ENCODE results near the gene BLTP2. TPM values are rescaled to one million over a fixed set of nuclear protein-coding genes. Genes with fewer than 3 reads are reported as not detected.

BLTP2 gene
- total RNA-seq, 1 experiment from 2014 or later, result 139 TPM

DNA sequence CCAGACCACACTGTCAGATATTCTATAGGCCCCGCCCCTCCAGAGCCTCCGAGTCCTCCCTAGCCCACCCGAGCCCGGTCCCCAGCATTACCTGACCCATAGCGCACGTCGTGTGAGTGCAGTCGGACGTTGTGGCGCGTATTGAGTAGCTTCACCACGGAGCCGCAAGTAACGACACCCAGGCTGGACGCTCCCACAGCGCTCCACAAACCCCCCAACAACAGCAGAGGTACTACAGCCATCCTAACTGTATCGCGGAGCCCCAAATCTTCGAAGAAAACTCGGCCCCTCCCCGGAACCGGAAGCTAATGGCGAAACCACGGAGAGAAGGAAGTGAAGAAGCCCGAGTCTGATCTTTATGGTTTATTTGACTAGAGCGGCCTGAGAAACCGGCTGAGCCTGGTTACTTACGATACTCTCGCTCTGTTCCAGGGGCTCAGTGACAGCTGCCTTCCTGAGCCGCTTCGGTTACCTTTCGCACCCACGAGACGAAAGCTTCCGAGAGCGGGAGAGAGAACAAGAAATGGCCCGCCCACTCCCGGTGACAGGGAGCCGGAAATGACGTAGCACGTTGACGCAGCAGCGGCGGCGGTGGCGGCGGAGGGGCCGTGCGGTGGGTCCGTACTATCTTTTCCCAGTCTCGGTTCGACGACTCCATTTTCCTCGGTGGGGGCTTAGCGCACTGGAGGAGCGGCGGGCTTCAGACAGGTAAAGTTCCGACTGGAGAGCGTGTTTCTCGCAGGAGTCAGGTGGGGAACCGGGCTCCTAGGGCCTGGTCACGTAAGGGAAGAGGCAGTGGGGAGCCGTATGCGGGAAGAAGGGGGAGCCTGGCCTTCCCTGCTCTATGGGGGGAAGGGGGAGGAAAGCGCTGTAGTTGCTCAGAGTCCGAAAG is 16.9 kb upstream of the BLTP2 start, which contains the start of the genes SDF2 and SUPT6H:
SDF2 (minus strand) TSS at position 272 of the 892 bp plus-strand sequence; CDS start at position 242, 30 bp downstream.
SUPT6H (plus strand) TSS at position 571 of the 892 bp plus-strand sequence. CDS start 11,197 bp downstream, outside the sequence.
- POLR2A ChIA-PET, result interaction anchor here (0.7 to 2.5 kb wide), 8 partner anchors 15 to 86 kb away, joined by 3 to 13 read pairs (median 4); partner anchors contain the start of genes ALDOC, BLTP2 and PROCA1
- CTCF ChIA-PET, result interaction anchor here (0.7 to 3.5 kb wide), 9 partner anchors 15 to 251 kb away, joined by 3 to 38 read pairs (median 4); partner anchors contain the start of genes BLTP2 and PIGS
- Mint-ChIP-seq H3K27me3 (ENCODE audit: low read depth) (0 out of 2 replicates have a peak, but pooled peaks cover 3% of the 10 kb centered on the region), H3K4me1 (peaks cover 20% of the 10 kb centered on the region), H3K4me3 (peak within 1 kb of the TSS; percentile 99), H3K36me3 (peaks cover 44% of the 10 kb centered on the region), H3K27ac (peak within 1 kb of the TSS; percentile 100), H3K9me3 (peaks cover 21% of the 10 kb centered on the region)
- peak; percentile 92 for DNase-seq (ENCODE audit: low spot score)
- ATAC-seq, result peak; percentile 80
- no peak for TF ChIP-seq SMAD3 (CRISPR knock-in tag; IDR thresholded peaks at IDR 0.05; ENCODE audit: borderline replicate concordance)
- no peak for TF ChIP-seq E2F1 (CRISPR knock-in tag; IDR thresholded peaks at IDR 0.05)
- no peak for TF ChIP-seq CBFB (CRISPR knock-in tag; IDR thresholded peaks at IDR 0.05; ENCODE audit: low read depth)
- TF ChIP-seq PRRX2 (CRISPR knock-in tag; IDR thresholded peaks at IDR 0.05), result no peak
- TF ChIP-seq USF2 (CRISPR knock-in tag; IDR thresholded peaks at IDR 0.05), result no peak
- TF ChIP-seq, protein P1, sequence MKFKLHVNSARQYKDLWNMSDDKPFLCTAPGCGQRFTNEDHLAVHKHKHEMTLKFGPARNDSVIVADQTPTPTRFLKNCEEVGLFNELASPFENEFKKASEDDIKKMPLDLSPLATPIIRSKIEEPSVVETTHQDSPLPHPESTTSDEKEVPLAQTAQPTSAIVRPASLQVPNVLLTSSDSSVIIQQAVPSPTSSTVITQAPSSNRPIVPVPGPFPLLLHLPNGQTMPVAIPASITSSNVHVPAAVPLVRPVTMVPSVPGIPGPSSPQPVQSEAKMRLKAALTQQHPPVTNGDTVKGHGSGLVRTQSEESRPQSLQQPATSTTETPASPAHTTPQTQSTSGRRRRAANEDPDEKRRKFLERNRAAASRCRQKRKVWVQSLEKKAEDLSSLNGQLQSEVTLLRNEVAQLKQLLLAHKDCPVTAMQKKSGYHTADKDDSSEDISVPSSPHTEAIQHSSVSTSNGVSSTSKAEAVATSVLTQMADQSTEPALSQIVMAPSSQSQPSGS (CRISPR knock-in tag; IDR thresholded peaks at IDR 0.05; ENCODE audit: borderline replicate concordance, low read depth), result no peak
- no peak for TF ChIP-seq NFYB (CRISPR knock-in tag; conservative IDR thresholded peaks at IDR 0.05; ENCODE audit: low read depth)
- TF ChIP-seq, protein P2, sequence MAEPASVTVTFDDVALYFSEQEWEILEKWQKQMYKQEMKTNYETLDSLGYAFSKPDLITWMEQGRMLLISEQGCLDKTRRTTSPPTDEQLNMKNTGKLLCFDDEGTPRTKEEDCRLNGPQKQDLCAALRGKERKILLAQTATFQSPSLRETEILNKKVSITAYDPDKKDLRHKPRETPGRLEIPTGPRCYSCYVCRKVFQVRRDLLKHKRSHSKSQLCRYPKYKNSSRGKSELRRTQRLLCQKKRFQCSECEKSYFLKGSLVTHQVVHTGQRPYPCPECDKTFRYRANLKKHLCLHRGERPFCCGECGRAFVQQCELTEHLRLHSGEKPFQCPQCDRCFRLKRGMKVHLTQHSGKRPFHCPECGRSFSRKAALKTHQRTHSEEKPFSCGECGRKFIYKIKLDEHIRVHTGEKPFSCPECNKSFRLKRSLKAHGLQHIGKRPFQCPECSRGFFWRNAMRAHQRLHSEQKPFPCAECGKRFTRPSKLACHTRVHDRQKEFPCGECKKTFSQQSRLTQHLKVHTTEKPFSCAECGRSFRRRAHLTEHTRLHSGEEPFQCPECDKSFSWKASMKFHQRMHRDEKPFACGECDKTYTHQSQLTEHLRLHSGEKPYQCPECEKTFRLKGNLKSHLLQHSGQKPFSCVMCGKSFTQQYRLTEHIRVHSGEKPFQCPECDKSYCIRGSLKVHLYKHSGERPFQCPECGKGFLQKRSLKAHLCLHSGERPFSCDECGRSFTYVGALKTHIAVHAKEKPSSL (CRISPR knock-in tag; conservative IDR thresholded peaks at IDR 0.05), result no peak
- TF ChIP-seq E2F5 (CRISPR knock-in tag; IDR thresholded peaks at IDR 0.05), result no peak
- TF ChIP-seq, protein P3, sequence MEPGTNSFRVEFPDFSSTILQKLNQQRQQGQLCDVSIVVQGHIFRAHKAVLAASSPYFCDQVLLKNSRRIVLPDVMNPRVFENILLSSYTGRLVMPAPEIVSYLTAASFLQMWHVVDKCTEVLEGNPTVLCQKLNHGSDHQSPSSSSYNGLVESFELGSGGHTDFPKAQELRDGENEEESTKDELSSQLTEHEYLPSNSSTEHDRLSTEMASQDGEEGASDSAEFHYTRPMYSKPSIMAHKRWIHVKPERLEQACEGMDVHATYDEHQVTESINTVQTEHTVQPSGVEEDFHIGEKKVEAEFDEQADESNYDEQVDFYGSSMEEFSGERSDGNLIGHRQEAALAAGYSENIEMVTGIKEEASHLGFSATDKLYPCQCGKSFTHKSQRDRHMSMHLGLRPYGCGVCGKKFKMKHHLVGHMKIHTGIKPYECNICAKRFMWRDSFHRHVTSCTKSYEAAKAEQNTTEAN (CRISPR knock-in tag; IDR thresholded peaks at IDR 0.05), result no peak
- TF ChIP-seq, protein P4, sequence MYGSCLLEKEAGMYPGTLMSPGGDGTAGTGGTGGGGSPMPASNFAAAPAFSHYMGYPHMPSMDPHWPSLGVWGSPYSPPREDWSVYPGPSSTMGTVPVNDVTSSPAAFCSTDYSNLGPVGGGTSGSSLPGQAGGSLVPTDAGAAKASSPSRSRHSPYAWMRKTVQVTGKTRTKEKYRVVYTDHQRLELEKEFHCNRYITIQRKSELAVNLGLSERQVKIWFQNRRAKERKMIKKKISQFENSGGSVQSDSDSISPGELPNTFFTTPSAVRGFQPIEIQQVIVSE (CRISPR knock-in tag; IDR thresholded peaks at IDR 0.05; ENCODE audit: borderline replicate concordance), result no peak
- TF ChIP-seq HMGA2 (CRISPR knock-in tag; IDR thresholded peaks at IDR 0.05), result no peak
- peak; percentile 48 for TF ChIP-seq SP1 (CRISPR knock-in tag; conservative IDR thresholded peaks at IDR 0.05)
- TF ChIP-seq, protein P5, sequence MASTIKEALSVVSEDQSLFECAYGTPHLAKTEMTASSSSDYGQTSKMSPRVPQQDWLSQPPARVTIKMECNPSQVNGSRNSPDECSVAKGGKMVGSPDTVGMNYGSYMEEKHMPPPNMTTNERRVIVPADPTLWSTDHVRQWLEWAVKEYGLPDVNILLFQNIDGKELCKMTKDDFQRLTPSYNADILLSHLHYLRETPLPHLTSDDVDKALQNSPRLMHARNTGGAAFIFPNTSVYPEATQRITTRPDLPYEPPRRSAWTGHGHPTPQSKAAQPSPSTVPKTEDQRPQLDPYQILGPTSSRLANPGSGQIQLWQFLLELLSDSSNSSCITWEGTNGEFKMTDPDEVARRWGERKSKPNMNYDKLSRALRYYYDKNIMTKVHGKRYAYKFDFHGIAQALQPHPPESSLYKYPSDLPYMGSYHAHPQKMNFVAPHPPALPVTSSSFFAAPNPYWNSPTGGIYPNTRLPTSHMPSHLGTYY (CRISPR knock-in tag; IDR thresholded peaks at IDR 0.05), result no peak
- TF ChIP-seq ESRRA (CRISPR knock-in tag; IDR thresholded peaks at IDR 0.05; ENCODE audit: borderline replicate concordance), result no peak
- TF ChIP-seq TEAD4 (CRISPR knock-in tag; IDR thresholded peaks at IDR 0.05), result no peak
- TF ChIP-seq, protein P6, sequence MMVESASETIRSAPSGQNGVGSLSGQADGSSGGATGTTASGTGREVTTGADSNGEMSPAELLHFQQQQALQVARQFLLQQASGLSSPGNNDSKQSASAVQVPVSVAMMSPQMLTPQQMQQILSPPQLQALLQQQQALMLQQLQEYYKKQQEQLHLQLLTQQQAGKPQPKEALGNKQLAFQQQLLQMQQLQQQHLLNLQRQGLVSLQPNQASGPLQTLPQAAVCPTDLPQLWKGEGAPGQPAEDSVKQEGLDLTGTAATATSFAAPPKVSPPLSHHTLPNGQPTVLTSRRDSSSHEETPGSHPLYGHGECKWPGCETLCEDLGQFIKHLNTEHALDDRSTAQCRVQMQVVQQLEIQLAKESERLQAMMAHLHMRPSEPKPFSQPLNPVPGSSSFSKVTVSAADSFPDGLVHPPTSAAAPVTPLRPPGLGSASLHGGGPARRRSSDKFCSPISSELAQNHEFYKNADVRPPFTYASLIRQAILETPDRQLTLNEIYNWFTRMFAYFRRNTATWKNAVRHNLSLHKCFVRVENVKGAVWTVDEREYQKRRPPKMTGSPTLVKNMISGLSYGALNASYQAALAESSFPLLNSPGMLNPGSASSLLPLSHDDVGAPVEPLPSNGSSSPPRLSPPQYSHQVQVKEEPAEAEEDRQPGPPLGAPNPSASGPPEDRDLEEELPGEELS (CRISPR knock-in tag; IDR thresholded peaks at IDR 0.05), result 0 out of 2 replicates have a peak, but pooled peaks have one; percentile 63
- TF ChIP-seq TCF7 (CRISPR knock-in tag; IDR thresholded peaks at IDR 0.05; ENCODE audit: low read depth), result no peak
- no peak for TF ChIP-seq MYBL2 (CRISPR knock-in tag; IDR thresholded peaks at IDR 0.05)
- no peak for TF ChIP-seq ZNF671 (CRISPR knock-in tag; IDR thresholded peaks at IDR 0.05)

Measured in WTC11 (cell line).